H1 (cell line): ENCODE results near the gene C19orf85. TPM values are rescaled to one million over a fixed set of nuclear protein-coding genes. Genes with fewer than 3 reads are reported as not detected.

Experiments
- CTCF ChIA-PET: fragments of 300-600 bp; sonication (Branson Sonifier 250); formaldehyde crosslinking; loops from one replicate; lab custom pipeline; 2021; ENCODE audit not compliant: partially characterized antibody; lab: Charles Lee
- POLR2A ChIA-PET: fragments of 300-600 bp; sonication (Branson Sonifier 250); formaldehyde crosslinking; loops from one replicate; lab custom pipeline; 2021; ENCODE audit warnings: inconsistent platforms; ENCODE audit not compliant: partially characterized antibody; lab: Charles Lee
- DNase-seq, 2 experiments: peaks; one replicate each; pipeline versions ENCODE4 v3.0.0 to v3.0.0-alpha.2; 2010 to 2022; ENCODE audit warnings: low spot score in 2 of 2, low read depth in 1 of 2, mixed read lengths in 1 of 2
- FAIRE-seq: peaks from 2 replicates; lab custom pipeline; 2011; peaks lifted over from hg19 to GRCh38; lab: Jason Lieb, UNC
- H2AFZ ChIP-seq: 2 replicates; pipeline ENCODE4 v1.8.1; 2012; ENCODE audit warnings: low read length, inconsistent platforms
- H2AK5ac ChIP-seq: 2 replicates; pipeline ENCODE4 v1.6.1; 2013; ENCODE audit warnings: low read depth, low read length
- H2BK120ac ChIP-seq: replicated peaks from 2 replicates; pipeline ENCODE3; 2013; ENCODE audit warnings: low read depth, low read length, inconsistent platforms
- H2BK12ac ChIP-seq: 2 replicates; pipeline ENCODE4 v1.6.1; 2013; ENCODE audit warnings: low read depth, low read length
- H2BK15ac ChIP-seq: 2 replicates; pipeline ENCODE4 v1.6.1; 2013; ENCODE audit warnings: low read length
- H2BK20ac ChIP-seq: 2 replicates; pipeline ENCODE4 v1.6.1; 2013; ENCODE audit warnings: low read length
- H2BK5ac ChIP-seq: 2 replicates; pipeline ENCODE4 v1.6.1; 2013; ENCODE audit warnings: low read depth, low read length
- H3K14ac ChIP-seq: 2 replicates; pipeline ENCODE4 v1.6.1; 2013; ENCODE audit warnings: inconsistent platforms; ENCODE audit not compliant: insufficient read length
- H3K18ac ChIP-seq: 2 replicates; pipeline ENCODE4 v1.6.1; 2013; ENCODE audit warnings: low read length; ENCODE audit errors: extremely low read depth
- H3K23ac ChIP-seq: 2 replicates; pipeline ENCODE4 v1.6.1; 2013; ENCODE audit warnings: inconsistent platforms; ENCODE audit not compliant: insufficient read length
- H3K23me2 ChIP-seq: 2 replicates; pipeline ENCODE4 v1.6.1; 2013; ENCODE audit warnings: low read depth, low read length
- H3K27ac ChIP-seq: 2 replicates; pipeline ENCODE4 v1.6.1; 2011; ENCODE audit warnings: low read depth, low read length, inconsistent platforms
- H3K27me3 ChIP-seq, 4 experiments: replicated peaks in 1 of 4; 1 replicate in 1 of 4; 2 replicates in 3 of 4; pipeline versions ENCODE4 v1.6.1 to v1.8.1; 2011 to 2013; ENCODE audit warnings: low read length in 3 of 4, mild to moderate bottlenecking in 3 of 4, inconsistent platforms in 2 of 4, mixed read lengths in 2 of 4, moderate library complexity in 1 of 4; ENCODE audit not compliant: control insufficient read depth in 3 of 4, insufficient read depth in 3 of 4; ENCODE audit errors: extremely low read depth in 1 of 4
- H3K36me3 ChIP-seq, 4 experiments: 2 replicates each; pipeline versions ENCODE4 v1.6.1 to v1.8.1; 2011 to 2013; ENCODE audit warnings: mild to moderate bottlenecking in 4 of 4, low read length in 3 of 4, moderate library complexity in 2 of 4, control low read depth in 1 of 4, inconsistent platforms in 1 of 4; ENCODE audit not compliant: insufficient read depth in 4 of 4, control insufficient read depth in 2 of 4
- H3K4ac ChIP-seq: replicated peaks from 2 replicates; pipeline ENCODE3; 2013; ENCODE audit warnings: low read length, low read depth, mixed read lengths, inconsistent platforms; ENCODE audit not compliant: insufficient read length
- H3K4me1 ChIP-seq, 4 experiments: replicated peaks in 1 of 4; 1 replicate in 1 of 4; 2 replicates in 3 of 4; pipeline versions ENCODE4 v1.6.1 to v1.8.1; 2011 to 2013; ENCODE audit warnings: low read length in 3 of 4, inconsistent platforms in 2 of 4, mixed read lengths in 1 of 4; ENCODE audit not compliant: insufficient read depth in 4 of 4, control insufficient read depth in 3 of 4
- H3K4me2 ChIP-seq, 2 experiments: 2 replicates each; pipeline versions ENCODE4 v1.6.1 to v1.8.1; 2011 to 2013; ENCODE audit warnings: low read depth in 2 of 2, low read length in 2 of 2, control low read depth in 1 of 2, inconsistent platforms in 1 of 2, mild to moderate bottlenecking in 1 of 2; ENCODE audit not compliant: insufficient read depth in 1 of 2
- H3K4me3 ChIP-seq, 4 experiments: fragments of 200-600, 300-600 bp in 1 of 4; sonication (generic), shearing (Covaris generic), sonication (Bioruptor Twin) in 1 of 4; 2 replicates each; pipeline versions ENCODE4 v1.5.1 to v1.8.1; 2011 to 2016; ENCODE audit warnings: low read length in 4 of 4, low read depth in 3 of 4, control low read depth in 2 of 4, inconsistent platforms in 2 of 4, mild to moderate bottlenecking in 2 of 4, mixed read lengths in 1 of 4, moderate library complexity in 1 of 4; ENCODE audit not compliant: insufficient read depth in 2 of 4; ENCODE audit errors: extremely low read depth in 1 of 4
- H3K56ac ChIP-seq: replicated peaks from 2 replicates; pipeline ENCODE3; 2013; ENCODE audit warnings: low read depth, mild to moderate bottlenecking, mixed read lengths, low read length, inconsistent platforms; ENCODE audit not compliant: insufficient read length
- H3K79me1 ChIP-seq: 2 replicates; pipeline ENCODE4 v1.6.1; 2013; ENCODE audit warnings: low read depth, low read length, control low read depth
- H3K79me2 ChIP-seq, 2 experiments: 2 replicates each; pipeline versions ENCODE4 v1.6.1 to v1.8.1; 2012 to 2013; ENCODE audit warnings: low read length in 2 of 2, mild to moderate bottlenecking in 2 of 2, inconsistent platforms in 1 of 2; ENCODE audit not compliant: insufficient read depth in 2 of 2, control insufficient read depth in 1 of 2
- H3K9ac ChIP-seq, 4 experiments: replicated peaks in 1 of 4; 1 replicate in 1 of 4; 2 replicates in 3 of 4; pipeline versions ENCODE4 v1.6.1 to v1.8.1; 2011 to 2013; ENCODE audit warnings: low read depth in 3 of 4, low read length in 3 of 4, control low read depth in 2 of 4, mild to moderate bottlenecking in 2 of 4, moderate library complexity in 2 of 4, inconsistent platforms in 1 of 4; ENCODE audit errors: extremely low read depth in 1 of 4
- H3K9me3 ChIP-seq, 2 experiments: 2 replicates each; pipeline versions ENCODE4 v1.6.1 to v1.8.1; 2012 to 2013; ENCODE audit warnings: mild to moderate bottlenecking in 2 of 2, moderate library complexity in 2 of 2, control low read depth in 1 of 2, inconsistent platforms in 1 of 2, low read depth in 1 of 2, low read length in 1 of 2, mixed read lengths in 1 of 2; ENCODE audit not compliant: insufficient read depth in 2 of 2
- H4K20me1 ChIP-seq, 2 experiments: replicated peaks in 1 of 2; 2 replicates each; pipeline versions ENCODE3 to v1.8.1; 2011 to 2013; ENCODE audit warnings: inconsistent platforms in 2 of 2, low read length in 2 of 2, mild to moderate bottlenecking in 1 of 2; ENCODE audit not compliant: insufficient read depth in 2 of 2, control insufficient read depth in 1 of 2
- H4K5ac ChIP-seq: 2 replicates; pipeline ENCODE4 v1.6.1; 2013; ENCODE audit warnings: low read length, low read depth, mixed read lengths, inconsistent platforms; ENCODE audit not compliant: insufficient read length
- H4K8ac ChIP-seq: 2 replicates; pipeline ENCODE4 v1.8.0; 2013; ENCODE audit warnings: mild to moderate bottlenecking, moderate library complexity, low read length, inconsistent platforms; ENCODE audit not compliant: insufficient read depth; ENCODE audit errors: extremely low read depth
- H4K91ac ChIP-seq: replicated peaks from 2 replicates; pipeline ENCODE3; 2013; ENCODE audit warnings: low read length, mixed read lengths, inconsistent platforms; ENCODE audit not compliant: insufficient read length
- CTBP2 ChIP-seq: IDR thresholded peaks from 2 replicates; pipeline ENCODE4 v1.7.0; 2011; ENCODE audit warnings: borderline replicate concordance, mild to moderate bottlenecking, moderate library complexity, mixed read lengths, low read length; ENCODE audit not compliant: insufficient read depth, insufficient read length
- SP1 ChIP-seq: IDR thresholded peaks from 2 replicates; pipeline ENCODE4 v1.6.1; 2011; ENCODE audit warnings: low read depth, low read length
- SP2 ChIP-seq: IDR thresholded peaks from 2 replicates; pipeline ENCODE4 v1.6.1; 2012; ENCODE audit warnings: mild to moderate bottlenecking, low read length, inconsistent platforms
- SUZ12 ChIP-seq: fragments of 200-600 bp; sonication (generic); IDR thresholded peaks from 2 replicates; pipeline ENCODE4 v1.6.1; 2012; ENCODE audit warnings: mild to moderate bottlenecking, inconsistent platforms, low read length, moderate library complexity, mixed read lengths
- TCF12 ChIP-seq: IDR thresholded peaks from 2 replicates; pipeline ENCODE4 v1.6.1; 2011; ENCODE audit warnings: low read depth, mild to moderate bottlenecking, low read length
- WGBS, 2 experiments: shearing (Covaris generic) in 1 of 2; methylation state at CpG; one replicate each; pipeline versions ENCODE4 v1.1.6 to v1.1.7; 2013 to 2015; ENCODE audit warnings: low lambda C conversion rate in 2 of 2, mixed read lengths in 2 of 2, inconsistent platforms in 1 of 2, low coverage in 1 of 2, missing lambda C conversion rate in 1 of 2; ENCODE audit not compliant: insufficient replicate concordance in 2 of 2, insufficient coverage in 1 of 2, insufficient read length in 1 of 2; ENCODE audit errors: extremely low coverage in 1 of 2, missing lambda C conversion rate in 1 of 2; 5-methylcytosine and 5-hydroxymethylcytosine counted together
- polyA plus RNA-seq, 7 experiments: library from polyadenylated mRNA; depleted of rRNA in 3 of 7; stranded (reverse) in 5 of 7; unstranded in 2 of 7; fragments of >200 nt in 5 of 7; fragments of 200-250 nt in 2 of 7; gene quantifications; 1 replicate in 5 of 7; 2 replicates in 1 of 7; 4 replicates in 1 of 7; pipeline versions ENCODE4 v1.2.1 to v1.2.3, GENCODE V29; 2011 to 2013; ENCODE audit warnings: missing spikeins in 2 of 7, mixed read lengths in 2 of 7
- total RNA-seq: library from RNA; stranded (reverse); fragmentation: NEBNext Ultra II Directional; extraction: Animal tissue kit (Norgen Biotek cat#: 25700); gene quantifications from 2 replicates; pipeline ENCODE4 v1.2.1, GENCODE V29; 2021
- TF ChIP-seq, protein P1 (sequence below): IDR thresholded peaks from 2 replicates; pipeline ENCODE4 v1.6.1; 2011; ENCODE audit warnings: low read depth, mild to moderate bottlenecking, low read length; ENCODE audit not compliant: insufficient read depth

The C19orf85 gene
- total and polyA plus RNA-seq, 2 of the 8 experiments (the other 6 are each of a cell fraction or from before 2014, with no cell fraction given): 2.2 to 3.2 TPM

DNA sequence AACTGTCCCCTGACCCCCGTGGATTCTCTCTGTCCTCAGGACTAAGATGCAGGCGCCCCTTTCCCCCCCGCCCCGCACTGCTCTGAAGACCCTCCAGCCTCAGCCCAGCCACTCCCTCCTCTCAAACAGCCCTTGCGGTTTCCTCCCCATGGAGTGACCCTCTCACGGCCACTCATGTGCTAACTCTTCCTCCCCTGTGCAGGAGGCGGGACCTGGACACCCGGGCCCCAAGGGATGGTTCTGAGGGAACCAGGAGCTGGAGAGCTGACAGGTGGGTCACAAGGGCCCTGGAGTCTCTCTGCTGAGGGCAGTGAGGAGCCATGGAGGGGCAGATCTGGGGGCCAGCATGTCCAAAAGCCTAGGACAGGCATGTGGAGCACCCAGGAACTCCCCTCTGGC, 5.0 kb downstream of the C19orf85 start:
- Histone ChIP-seq H3K9me3 (no peaks in the 10 kb centered on the region), H2AK5ac (no peak overlapping the region), H3K23ac (no peak overlapping the region), H3K18ac (no peak overlapping the region), H2BK5ac (no peak overlapping the region), H4K20me1 (peaks cover 2 to 6% of the 10 kb centered on the region in 2 experiments), H3K36me3 (peaks cover 0 to 5% (median 0%) of the 10 kb centered on the region in 4 experiments; a peak in 2 of 8 replicates), H3K27me3 (no peaks in the 10 kb centered on the region), H4K8ac (no peak overlapping the region; the same call in 1 of the 2 replicates), H3K23me2 (peaks cover 1% of the 10 kb centered on the region; the same call in 1 of the 2 replicates), H2AFZ (no peak overlapping the region), H2BK12ac (no peak overlapping the region), H3K79me2 (peaks cover 0 to 13% of the 10 kb centered on the region in 2 experiments; a peak in 2 of 4 replicates), H2BK15ac (no peak overlapping the region), H4K5ac (no peak overlapping the region), H3K56ac (no peak overlapping the region), H3K9ac (no peak overlapping the region), H3K27ac (no peak overlapping the region), H3K4ac (no peak overlapping the region), H3K4me3 (no peak overlapping the region), H4K91ac (no peak overlapping the region), H3K14ac (no peak overlapping the region), H3K79me1 (peaks cover 13% of the 10 kb centered on the region), H3K4me1 (peaks cover 0 to 20% (median 12%) of the 10 kb centered on the region in 4 experiments; a peak in 6 of 7 replicates), H3K4me2 (peak overlapping the region in 1 of 2 experiments; percentile 64; a peak in 1 of 4 replicates), H2BK120ac (no peak overlapping the region), H2BK20ac (no peak overlapping the region)
- CTCF ChIA-PET: interaction anchor here (1.1 to 1.7 kb wide), 3 partner anchors 8 to 371 kb away, joined by 4 to 7 read pairs (median 7); no protein-coding TSS in a partner anchor
- WGBS, 2 experiments: 78% methylated on average over 7 of the region's 8 CpGs; no CpG with 5 or more reads in 1 of the 2 experiments
- no peak for DNase-seq
- POLR2A ChIA-PET: interaction anchor here (0.7 to 1.6 kb wide), 6 partner anchors 12 to 72 kb away, joined by 3 to 4 read pairs (median 4); partner anchors contain the start of genes SSC5D and ZNF628
- no peak for TF ChIP-seq SP1
- TF ChIP-seq TCF12: no peak
- TF ChIP-seq SP2: no peak
- no peak for TF ChIP-seq CTBP2
- TF ChIP-seq, protein P1, sequence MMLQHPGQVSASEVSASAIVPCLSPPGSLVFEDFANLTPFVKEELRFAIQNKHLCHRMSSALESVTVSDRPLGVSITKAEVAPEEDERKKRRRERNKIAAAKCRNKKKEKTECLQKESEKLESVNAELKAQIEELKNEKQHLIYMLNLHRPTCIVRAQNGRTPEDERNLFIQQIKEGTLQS: no peak
- TF ChIP-seq SUZ12: no peak
- FAIRE-seq: no peak
